ENCODE results near the gene RPS6KB2. TPM values are rescaled to one million over a fixed set of nuclear protein-coding genes. Genes with fewer than 3 reads are reported as not detected.
A peak's percentile ranks its signal among the peaks of the same experiment; 100 is the strongest.

The RPS6KB2 gene
- total RNA-seq (2021) (52.0 and 54.0 TPM in 2 replicates), Bru-seq, nascent RNA (percentile 64 among the genes with signal in this experiment), BruChase-seq, experiment 1, labeled RNA remaining after a 2-hour chase (percentile 70 among the genes with signal in this experiment), BruChase-seq, experiment 2, labeled RNA remaining after a 6-hour chase (percentile 73 among the genes with signal in this experiment)
- long read RNA-seq, transcript RPS6KB2-201 (15 exons, 1,733 nt) = major isoform, 134 of 206 reads
- long read RNA-seq, partial matches to known transcripts = 4 of 206 reads
- long read RNA-seq, other reads (novel, unspliced or antisense) = 66 of 206 reads

DNA sequence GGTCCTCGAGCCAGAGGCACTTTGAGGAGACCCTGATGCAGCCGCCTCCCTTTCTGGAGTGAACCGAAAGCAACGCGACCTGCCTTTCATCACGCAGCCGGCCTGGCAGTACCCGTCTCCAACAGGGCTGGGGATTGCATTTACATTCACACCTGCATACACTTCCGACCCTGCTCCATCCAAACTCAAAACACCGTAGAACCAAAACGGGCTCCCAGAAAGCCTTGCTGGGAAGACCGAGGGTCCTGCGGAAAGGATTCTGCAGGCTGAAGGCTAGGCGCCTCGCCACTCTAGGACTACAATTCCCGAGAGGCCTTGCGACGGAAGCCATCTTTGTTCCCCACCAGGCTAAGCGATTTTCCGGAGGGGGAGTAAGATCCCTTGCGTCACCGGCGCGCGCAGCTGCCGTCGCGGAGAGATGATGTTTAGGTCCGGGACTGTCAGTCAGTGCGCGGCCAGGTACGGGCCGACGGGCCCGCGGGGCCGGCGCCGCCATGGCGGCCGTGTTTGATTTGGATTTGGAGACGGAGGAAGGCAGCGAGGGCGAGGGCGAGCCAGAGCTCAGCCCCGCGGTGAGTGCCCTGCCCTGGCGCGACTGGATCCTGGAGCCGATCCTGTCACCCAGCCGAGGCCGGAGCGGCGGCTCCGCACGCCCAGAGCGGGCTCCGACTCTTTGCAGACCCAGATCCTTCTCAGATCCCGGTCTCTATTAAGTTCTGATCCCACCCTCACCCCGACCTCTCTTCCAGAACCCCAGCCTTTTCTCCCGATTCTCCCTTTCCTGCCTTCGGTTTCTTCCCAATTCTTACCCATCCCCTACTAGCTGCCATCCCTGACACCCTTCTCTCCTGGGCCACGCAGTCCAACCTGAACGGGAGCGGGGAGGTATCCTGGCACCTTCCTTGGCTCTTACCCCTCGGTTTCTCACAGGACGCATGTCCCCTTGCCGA is at the start of gene RPS6KB2:
Gene RPS6KB2, plus strand, starts transcription at position 443 of the 950 bp plus-strand sequence. Its CDS starts 52 bp downstream, at position 495.
- Histone ChIP-seq H3K36me3 (ENCODE audit: low read depth) (no peaks in the 10 kb centered on the region), H3K9me3 (ENCODE audit: insufficient read depth, low read depth) (no peaks in the 10 kb centered on the region), H3F3A (ENCODE audit: insufficient read depth, low read depth) (peaks cover 31% of the 10 kb centered on the region; the same call in 1 of the 2 replicates), H2AFZ (peak within 1 kb of the TSS; percentile 92), H4K20me1 (ENCODE audit: insufficient read depth) (no peaks in the 10 kb centered on the region), H3K79me2 (ENCODE audit: low read depth) (peaks cover 21% of the 10 kb centered on the region), H3K27ac (peak within 1 kb of the TSS; percentile 39), H3K4me1 (replicated peaks; ENCODE audit: insufficient read depth) (peaks cover 21% of the 10 kb centered on the region), H3K9me2 (ENCODE audit: insufficient read depth) (no peaks in the 10 kb centered on the region), H3K4me3 (peak within 1 kb of the TSS; percentile 95), H3K4me2 (peak within 1 kb of the TSS; percentile 98), H3K27me3 (ENCODE audit: insufficient read depth, low read depth) (no peaks in the 10 kb centered on the region)
- intact Hi-C loops (cut with micrococcal nuclease; ENCODE audit: unreplicated experiment) = loop anchor here (1.0 kb wide), 2 partner anchors 40 to 77 kb away; partner anchors contain the start of gene PITPNM1
- POLR2A ChIA-PET (ENCODE audit: unreplicated experiment) = no interaction called here
- peak; percentile 91 to 98 for DNase-seq
- CTCF ChIA-PET = interaction anchor here (0.6 kb wide), 1 partner anchor 42 kb away, joined by 5 read pairs; no protein-coding TSS in a partner anchor
- BruUV-seq (replicated peaks) = TSS peak; percentile 61
- TF ChIP-seq EZH2 (IDR thresholded peaks at IDR 0.05; ENCODE audit: low read depth) = no peak
- TF ChIP-seq, protein P1, sequence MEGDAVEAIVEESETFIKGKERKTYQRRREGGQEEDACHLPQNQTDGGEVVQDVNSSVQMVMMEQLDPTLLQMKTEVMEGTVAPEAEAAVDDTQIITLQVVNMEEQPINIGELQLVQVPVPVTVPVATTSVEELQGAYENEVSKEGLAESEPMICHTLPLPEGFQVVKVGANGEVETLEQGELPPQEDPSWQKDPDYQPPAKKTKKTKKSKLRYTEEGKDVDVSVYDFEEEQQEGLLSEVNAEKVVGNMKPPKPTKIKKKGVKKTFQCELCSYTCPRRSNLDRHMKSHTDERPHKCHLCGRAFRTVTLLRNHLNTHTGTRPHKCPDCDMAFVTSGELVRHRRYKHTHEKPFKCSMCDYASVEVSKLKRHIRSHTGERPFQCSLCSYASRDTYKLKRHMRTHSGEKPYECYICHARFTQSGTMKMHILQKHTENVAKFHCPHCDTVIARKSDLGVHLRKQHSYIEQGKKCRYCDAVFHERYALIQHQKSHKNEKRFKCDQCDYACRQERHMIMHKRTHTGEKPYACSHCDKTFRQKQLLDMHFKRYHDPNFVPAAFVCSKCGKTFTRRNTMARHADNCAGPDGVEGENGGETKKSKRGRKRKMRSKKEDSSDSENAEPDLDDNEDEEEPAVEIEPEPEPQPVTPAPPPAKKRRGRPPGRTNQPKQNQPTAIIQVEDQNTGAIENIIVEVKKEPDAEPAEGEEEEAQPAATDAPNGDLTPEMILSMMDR (conservative IDR thresholded peaks at IDR 0.05) = no peak

DNA sequence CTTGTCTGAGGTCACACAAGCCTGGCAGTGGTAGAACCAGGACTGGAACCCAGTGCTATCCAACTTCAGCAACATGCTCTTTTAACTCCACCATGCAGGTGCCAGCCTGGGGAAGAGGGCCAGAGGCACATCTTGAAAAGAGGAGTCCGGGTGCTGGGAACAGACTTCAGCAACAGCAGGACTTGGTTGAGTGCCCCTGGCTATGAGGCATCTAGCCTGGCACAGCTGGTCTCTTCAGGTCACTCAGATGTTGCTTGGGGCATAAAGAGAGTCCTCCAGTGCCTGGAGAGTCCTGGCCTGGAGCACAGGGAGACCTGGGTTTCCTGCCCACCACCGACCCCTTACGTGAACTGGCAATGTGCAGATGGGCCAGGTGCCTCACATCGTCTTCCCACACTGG is 49.8 kb upstream of the RPS6KB2 start:
- Histone ChIP-seq H4K20me1 (ENCODE audit: insufficient read depth) (no peaks in the 10 kb centered on the region), H3K4me1 (replicated peaks; ENCODE audit: insufficient read depth) (peaks cover 82% of the 10 kb centered on the region), H3K27ac (peak overlapping the region; percentile 99), H3K9me3 (ENCODE audit: insufficient read depth, low read depth) (no peaks in the 10 kb centered on the region), H3K27me3 (ENCODE audit: insufficient read depth, low read depth) (no peaks in the 10 kb centered on the region), H3K4me3 (peak overlapping the region; percentile 28; the same call in 1 of the 2 replicates), H3K9me2 (ENCODE audit: insufficient read depth) (no peaks in the 10 kb centered on the region), H3F3A (ENCODE audit: insufficient read depth, low read depth) (peaks cover 73% of the 10 kb centered on the region), H2AFZ (no peak overlapping the region), H3K36me3 (ENCODE audit: low read depth) (no peaks in the 10 kb centered on the region), H3K79me2 (ENCODE audit: low read depth) (peaks cover 21% of the 10 kb centered on the region), H3K4me2 (peak overlapping the region; percentile 94)
- no peak for TF ChIP-seq EZH2 (IDR thresholded peaks at IDR 0.05; ENCODE audit: low read depth)
- TF ChIP-seq, protein P1 (conservative IDR thresholded peaks at IDR 0.05) = no peak
- ChIA-PET CTCF (interaction anchor here (4.7 to 6.6 kb wide), 3 partner anchors 22 to 33 kb away, joined by 21 to 174 read pairs (median 55); partner anchors contain the start of gene POLD4), POLR2A (ENCODE audit: unreplicated experiment) (interaction anchor here (0.5 to 1.4 kb wide), 4 partner anchors 21 to 1520 kb away, joined by 3 to 11 read pairs (median 5); partner anchors contain the start of gene POLD4)
- intact Hi-C loops (cut with micrococcal nuclease; ENCODE audit: unreplicated experiment) = loop anchor here (5.0 to 10.0 kb wide), 3 partner anchors 134 to 534 kb away; partner anchors contain the start of genes RCE1 and RHOD
- TSS peak; percentile 76 for BruUV-seq (replicated peaks)
- no peak for DNase-seq

Measured in PC-9 (cell line).